ENCODE results near the gene TMEM59L.

DNA sequence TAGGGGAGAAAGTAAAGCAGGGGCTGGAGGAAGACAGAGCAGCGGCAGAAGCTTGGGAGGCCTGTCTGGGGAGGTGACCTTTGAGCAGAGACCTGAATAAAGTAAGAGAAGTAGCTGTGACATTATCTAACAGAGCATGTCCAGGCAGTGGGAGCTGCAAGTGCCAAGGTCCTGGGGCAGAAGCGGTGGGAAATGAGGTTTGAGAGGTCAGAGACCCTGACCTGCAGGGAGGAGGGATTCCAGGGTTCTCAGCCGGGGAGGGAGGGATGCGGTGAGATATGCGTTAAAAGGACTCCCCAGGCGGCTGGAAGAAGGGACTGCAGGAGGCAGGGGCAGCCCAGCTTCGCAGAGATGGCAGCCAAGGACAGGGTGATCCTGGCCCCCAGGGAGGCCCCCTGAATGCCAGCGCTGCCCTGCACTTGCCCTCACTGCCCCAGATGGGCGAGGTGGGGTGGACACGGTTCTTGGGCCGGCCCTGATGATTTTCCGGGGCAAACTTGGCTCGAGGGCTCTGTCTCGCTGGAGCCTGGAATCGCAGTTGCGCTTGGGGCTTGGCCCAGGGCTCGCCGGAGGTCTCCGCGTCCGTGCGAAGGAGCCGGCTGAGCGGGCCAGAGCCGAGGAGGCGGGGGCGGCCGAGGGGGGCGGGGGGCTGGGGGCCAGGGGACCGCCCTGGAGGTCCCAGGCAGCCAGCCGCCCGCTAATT lies 9.3 kb upstream of the TMEM59L start:
- TF ChIP-seq, protein P1, sequence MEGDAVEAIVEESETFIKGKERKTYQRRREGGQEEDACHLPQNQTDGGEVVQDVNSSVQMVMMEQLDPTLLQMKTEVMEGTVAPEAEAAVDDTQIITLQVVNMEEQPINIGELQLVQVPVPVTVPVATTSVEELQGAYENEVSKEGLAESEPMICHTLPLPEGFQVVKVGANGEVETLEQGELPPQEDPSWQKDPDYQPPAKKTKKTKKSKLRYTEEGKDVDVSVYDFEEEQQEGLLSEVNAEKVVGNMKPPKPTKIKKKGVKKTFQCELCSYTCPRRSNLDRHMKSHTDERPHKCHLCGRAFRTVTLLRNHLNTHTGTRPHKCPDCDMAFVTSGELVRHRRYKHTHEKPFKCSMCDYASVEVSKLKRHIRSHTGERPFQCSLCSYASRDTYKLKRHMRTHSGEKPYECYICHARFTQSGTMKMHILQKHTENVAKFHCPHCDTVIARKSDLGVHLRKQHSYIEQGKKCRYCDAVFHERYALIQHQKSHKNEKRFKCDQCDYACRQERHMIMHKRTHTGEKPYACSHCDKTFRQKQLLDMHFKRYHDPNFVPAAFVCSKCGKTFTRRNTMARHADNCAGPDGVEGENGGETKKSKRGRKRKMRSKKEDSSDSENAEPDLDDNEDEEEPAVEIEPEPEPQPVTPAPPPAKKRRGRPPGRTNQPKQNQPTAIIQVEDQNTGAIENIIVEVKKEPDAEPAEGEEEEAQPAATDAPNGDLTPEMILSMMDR (IDR thresholded peaks at IDR 0.05): peak; percentile 29
- no peak for TF ChIP-seq EZH2 (IDR thresholded peaks at IDR 0.05)

Measured in neural progenitor cell (in vitro differentiated cells).